Astrocyte of the spinal cord (primary cell): Measurements from ENCODE around the gene TRANK1.
"Not testable (repeated sequence)": the region's sequence is repeated elsewhere in the genome, so short reads cannot be mapped to it uniquely, and the experiment has no call there.

ENCODE experiments used
- DNase-seq: peaks from one replicate; pipeline ENCODE4 v3.0.0; 2011; ENCODE audit warnings: low read depth, low spot score
- H3K4me3 ChIP-seq: 2 replicates; pipeline ENCODE4 v1.5.1; 2011; ENCODE audit warnings: low read depth, mild to moderate bottlenecking, low read length, moderate library complexity
- CTCF ChIP-seq: IDR thresholded peaks from 2 replicates; pipeline ENCODE4 v1.5.1; 2012; ENCODE audit warnings: low read depth, mild to moderate bottlenecking, low read length, inconsistent platforms
- in situ Hi-C: cut with HindIII; loops from 2 replicates; pipeline ENCODE4 v1.10.0; 2017; ENCODE audit warnings: low sequenced_read_pairs

TRANK1 gene

GRCh38 chr3:36959821-36960220 is 15.0 kb upstream of the TRANK1 start:
- no peak for TF ChIP-seq CTCF
- in situ Hi-C loops: no loop called here
- DNase-seq: no peak
- H3K4me3 ChIP-seq: no peak overlapping the region

DNA sequence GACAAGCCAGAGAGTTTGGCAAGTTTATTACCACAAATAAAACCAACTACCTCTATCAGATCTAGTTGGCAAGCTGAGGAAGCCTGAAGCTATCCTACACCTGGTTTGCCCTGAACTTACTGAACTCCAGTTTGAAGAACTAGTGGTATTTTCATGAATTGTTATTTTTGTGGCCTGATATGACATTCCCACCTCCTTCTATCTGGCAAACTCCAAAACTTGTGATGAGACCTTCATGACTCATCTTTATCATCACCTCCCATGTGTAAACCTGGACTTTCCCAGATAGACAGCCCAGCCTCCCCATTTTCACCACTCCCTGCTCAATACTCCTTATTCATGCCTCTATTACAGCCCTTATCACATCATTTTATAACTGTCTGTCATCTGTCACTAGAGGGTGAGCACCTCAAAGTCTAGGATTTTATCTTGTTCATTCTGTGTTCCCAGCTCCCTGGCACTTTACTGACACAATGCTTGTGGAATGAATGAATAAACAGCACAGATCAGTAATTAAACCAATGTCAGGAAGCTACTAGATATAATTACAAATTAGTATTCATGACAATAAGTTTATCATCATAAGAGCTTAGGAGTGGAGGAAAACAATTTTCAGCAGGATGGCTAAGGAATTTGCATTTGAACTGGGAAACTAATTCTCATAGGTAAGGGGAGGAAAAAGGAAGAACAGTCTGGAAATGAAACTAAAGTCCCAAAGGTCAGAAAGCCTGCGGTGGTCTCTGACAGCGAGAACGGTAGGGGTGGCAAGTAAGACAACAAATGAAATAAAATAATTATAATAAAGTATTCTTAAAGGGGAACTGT is 13.2 kb upstream of the TRANK1 start:
- H3K4me3 ChIP-seq: no peak overlapping the region
- peak; percentile 46 for DNase-seq
- in situ Hi-C loops: no loop called here
- no peak for TF ChIP-seq CTCF

DNA sequence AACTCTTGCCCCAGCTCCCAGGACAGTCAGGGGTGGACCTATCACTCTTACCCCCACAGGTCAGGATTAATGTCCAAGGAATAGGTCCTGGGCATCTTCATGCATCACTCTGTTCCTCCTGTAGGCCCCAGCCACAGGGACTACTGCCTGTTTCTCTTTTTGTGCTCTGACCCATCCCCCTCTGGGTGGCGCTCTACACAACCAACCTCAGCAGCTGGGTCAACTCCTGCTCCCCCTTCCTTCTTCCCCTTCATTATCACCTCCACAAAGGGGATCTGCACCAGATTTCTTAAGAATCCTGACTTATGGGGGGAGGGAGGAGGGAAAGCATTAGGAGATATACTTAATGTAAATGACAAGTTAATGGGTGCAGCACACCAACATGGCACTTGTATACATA is 12.2 kb upstream of the TRANK1 start:
- no peak for TF ChIP-seq CTCF
- no peak for DNase-seq
- in situ Hi-C loops: no loop called here
- no peak overlapping the region for H3K4me3 ChIP-seq

DNA sequence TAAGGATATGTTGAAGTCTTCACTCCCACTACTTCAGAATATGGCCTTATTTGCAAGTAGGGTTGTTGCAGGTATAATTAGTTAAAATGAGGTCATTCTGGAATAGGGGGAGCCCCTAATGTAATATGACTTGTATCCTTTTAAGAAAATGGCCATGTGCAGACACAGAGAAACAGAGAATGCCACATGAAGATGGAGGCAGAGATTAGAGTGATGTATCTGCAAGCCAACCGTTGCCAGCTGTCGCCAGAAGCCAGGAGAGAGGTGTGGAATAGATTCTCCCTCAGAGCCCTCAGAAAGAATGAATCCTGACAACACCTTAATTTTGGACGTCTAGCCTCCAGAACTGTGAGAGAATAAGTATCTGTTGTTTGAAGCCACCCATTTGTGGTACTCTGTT is 11.3 kb upstream of the TRANK1 start:
- in situ Hi-C loops: no loop called here
- H3K4me3 ChIP-seq: no peak overlapping the region
- TF ChIP-seq CTCF: no peak
- DNase-seq: no peak

DNA sequence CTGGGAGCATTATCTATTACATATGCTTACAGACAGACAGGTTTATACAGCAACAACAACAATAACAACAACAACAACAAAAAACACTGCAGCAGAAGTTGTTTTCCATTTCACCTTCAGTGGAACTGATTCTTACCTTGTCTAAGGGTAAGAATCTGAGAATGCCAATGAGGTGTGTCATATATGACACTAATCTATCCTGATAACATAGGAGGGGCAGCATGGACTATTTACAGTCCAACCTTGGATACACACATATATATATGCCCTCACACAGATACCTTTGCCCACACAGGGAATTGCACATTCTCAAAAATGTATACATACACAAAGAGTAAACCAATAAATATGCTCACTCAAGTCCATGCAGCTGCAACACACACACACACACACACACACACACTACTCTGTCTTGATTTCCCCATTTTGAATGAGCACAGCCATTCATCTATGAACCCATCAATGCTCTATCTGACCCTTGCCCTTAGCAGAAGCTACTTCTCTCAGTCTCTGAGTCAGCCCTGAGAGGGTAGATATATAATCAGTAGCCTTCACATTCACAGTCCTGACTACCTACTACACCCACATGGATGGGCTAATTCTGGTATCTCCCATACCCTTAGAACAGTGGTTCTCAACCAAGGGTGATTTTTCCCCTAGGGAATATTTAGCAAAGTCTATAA is 9.7 kb upstream of the TRANK1 start:
- in situ Hi-C loops: no loop called here
- H3K4me3 ChIP-seq: no peak overlapping the region
- no peak for DNase-seq
- TF ChIP-seq CTCF: no peak

DNA sequence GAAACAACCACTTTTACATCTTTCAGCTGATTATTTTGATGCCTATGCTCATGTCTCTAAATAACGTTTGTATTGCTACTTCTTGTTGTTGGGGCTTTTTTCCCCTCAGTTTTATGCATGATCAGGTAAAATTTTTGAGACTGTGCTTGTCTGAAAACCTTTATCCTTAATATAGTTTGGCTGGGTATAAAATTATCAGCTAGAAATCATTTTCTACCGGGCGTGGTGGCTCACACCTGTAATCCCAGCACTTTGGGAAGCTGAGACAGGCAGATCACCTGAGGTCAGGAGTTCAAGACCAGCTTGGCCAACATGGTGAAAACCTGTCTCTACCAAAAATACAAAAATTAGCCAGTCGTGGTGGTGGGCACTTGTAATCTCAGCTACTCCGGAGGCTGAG is 3.0 kb upstream of the TRANK1 start:
- in situ Hi-C loops, DNase-seq, H3K4me3 ChIP-seq: not testable (repeated sequence)

DNA sequence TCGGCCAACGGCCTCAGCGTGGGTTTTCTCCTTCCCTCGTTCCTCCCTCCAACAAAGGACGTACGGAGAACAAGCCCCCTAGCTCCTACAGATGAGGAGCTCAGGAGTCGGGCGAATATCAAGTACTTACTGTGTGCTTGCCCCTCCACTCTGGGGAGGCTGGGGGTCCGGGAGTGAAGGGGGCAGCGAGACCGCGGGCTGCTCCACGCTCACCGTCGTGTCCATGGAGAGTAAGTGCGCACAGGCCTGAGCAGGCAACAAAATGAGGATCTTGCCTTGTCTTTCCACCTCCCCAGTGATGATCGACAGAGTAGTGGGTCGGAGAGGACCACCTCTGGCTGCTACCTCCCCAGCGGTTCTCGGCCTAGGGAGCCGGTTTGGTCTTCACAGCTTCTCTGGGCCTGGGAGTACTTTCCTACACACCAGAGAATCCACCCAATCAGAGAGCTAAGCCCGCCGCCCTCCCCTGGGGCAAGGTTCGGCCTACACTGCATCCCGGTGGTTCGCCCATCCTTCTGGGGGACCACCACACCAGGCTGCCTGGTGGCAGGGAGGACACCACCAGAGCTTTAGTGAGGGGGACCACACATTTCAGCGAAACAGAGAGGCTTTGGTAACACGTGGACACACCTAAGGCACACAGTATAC is 603 bp upstream of the TRANK1 start:
- TF ChIP-seq CTCF: no peak
- peak overlapping the region; percentile 46 for H3K4me3 ChIP-seq
- in situ Hi-C loops: no loop called here
- no peak for DNase-seq
